K562 (cell line): ENCODE data around the gene GPN3.

Experiments
- CBFB ChIP-seq: sonication (generic); formaldehyde crosslinking; IDR thresholded peaks from 2 replicates; pipeline ENCODE4 v1.4.0; 2020; ENCODE audit warnings: mild to moderate bottlenecking, missing genetic modification reagents
- CBX3 ChIP-seq, 2 experiments: IDR thresholded peaks; 1 replicate in 1 of 2; 2 replicates in 1 of 2; pipeline ENCODE4 v1.6.1; 2012; ENCODE audit warnings: inconsistent platforms in 2 of 2, low read length in 2 of 2, borderline replicate concordance in 1 of 2, control low read depth in 1 of 2
- FOS ChIP-seq: IDR thresholded peaks from 3 replicates; pipeline ENCODE4 v1.6.1; 2011; ENCODE audit not compliant: insufficient read length; ENCODE audit errors: extremely low read depth
- JUN ChIP-seq, 2 experiments: sonication (generic) in 1 of 2; formaldehyde crosslinking in 1 of 2; IDR thresholded peaks; 2 replicates each; pipeline versions ENCODE4 v1.6.1 to v1.8.0; 2012 to 2022; ENCODE audit warnings: borderline replicate concordance in 2 of 2, mild to moderate bottlenecking in 2 of 2, improper control_type of control experiment in 1 of 2, low read depth in 1 of 2, low read length in 1 of 2, missing genetic modification reagents in 1 of 2
- RUNX1 ChIP-seq: sonication (generic); IDR thresholded peaks from 2 replicates; pipeline ENCODE4 v1.6.1; 2016; ENCODE audit warnings: antibody characterized with exemption, low read depth
- SMAD3 ChIP-seq: fragments of 450-650 bp; formaldehyde crosslinking; conservative IDR thresholded peaks from 2 replicates; pipeline ENCODE4 v1.4.0; 2020; ENCODE audit warnings: mild to moderate bottlenecking
- ZBTB1 ChIP-seq: sonication (generic); formaldehyde crosslinking; IDR thresholded peaks from 2 replicates; pipeline ENCODE4 v1.8.1; 2023; ENCODE audit warnings: missing genetic modification reagents, low read depth, mild to moderate bottlenecking, borderline replicate concordance

GRCh38 chr12:110498984-110499706, 31.1 kb upstream of the GPN3 start:
- TF ChIP-seq CBX3 (IDR thresholded peaks at IDR 0.05; ENCODE audit: borderline replicate concordance in 1 of 2, low read length in 2 of 2) (no peak), SMAD3 (CRISPR knock-in tag) (no peak), FOS (no peak), JUN (IDR thresholded peaks at IDR 0.05; ENCODE audit: borderline replicate concordance, low read depth, low read length) (no peak), JUN (CRISPR knock-in tag; IDR thresholded peaks at IDR 0.05; ENCODE audit: borderline replicate concordance) (no peak), RUNX1 (no peak), ZBTB1 (CRISPR knock-in tag) (no peak), CBFB (CRISPR knock-in tag) (no peak)
